ENCODE measurements around the gene MAT2B. TPM values are rescaled to one million over a fixed set of nuclear protein-coding genes. Genes with fewer than 3 reads are reported as not detected.

MAT2B gene
- total RNA-seq, 1 donor from 2014 or later = 46.3 TPM

DNA sequence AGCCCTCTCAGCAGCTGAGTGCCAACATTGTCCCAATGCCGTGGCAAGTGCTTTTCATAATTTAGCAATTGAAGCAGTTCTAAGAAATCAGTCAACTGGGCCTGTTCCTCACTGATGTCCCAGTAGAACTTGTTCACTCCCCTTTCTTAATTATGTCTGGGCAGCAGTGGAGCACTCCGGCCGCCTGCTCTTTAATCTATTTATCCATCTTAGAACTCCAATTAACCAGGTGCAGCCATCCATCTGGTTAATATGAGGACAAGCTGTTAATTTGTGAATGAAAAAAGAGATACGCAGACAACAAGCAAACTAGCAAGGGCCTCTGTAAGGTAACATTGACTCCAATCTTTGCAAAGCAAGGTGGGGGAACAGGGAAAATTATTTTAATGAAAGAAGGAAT is 39.4 kb downstream of the MAT2B start:
- no peak overlapping the region for H3K4me3 ChIP-seq (ENCODE audit: low read depth, low read length)
- TF ChIP-seq, protein P1, sequence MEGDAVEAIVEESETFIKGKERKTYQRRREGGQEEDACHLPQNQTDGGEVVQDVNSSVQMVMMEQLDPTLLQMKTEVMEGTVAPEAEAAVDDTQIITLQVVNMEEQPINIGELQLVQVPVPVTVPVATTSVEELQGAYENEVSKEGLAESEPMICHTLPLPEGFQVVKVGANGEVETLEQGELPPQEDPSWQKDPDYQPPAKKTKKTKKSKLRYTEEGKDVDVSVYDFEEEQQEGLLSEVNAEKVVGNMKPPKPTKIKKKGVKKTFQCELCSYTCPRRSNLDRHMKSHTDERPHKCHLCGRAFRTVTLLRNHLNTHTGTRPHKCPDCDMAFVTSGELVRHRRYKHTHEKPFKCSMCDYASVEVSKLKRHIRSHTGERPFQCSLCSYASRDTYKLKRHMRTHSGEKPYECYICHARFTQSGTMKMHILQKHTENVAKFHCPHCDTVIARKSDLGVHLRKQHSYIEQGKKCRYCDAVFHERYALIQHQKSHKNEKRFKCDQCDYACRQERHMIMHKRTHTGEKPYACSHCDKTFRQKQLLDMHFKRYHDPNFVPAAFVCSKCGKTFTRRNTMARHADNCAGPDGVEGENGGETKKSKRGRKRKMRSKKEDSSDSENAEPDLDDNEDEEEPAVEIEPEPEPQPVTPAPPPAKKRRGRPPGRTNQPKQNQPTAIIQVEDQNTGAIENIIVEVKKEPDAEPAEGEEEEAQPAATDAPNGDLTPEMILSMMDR (conservative IDR thresholded peaks at IDR 0.05; ENCODE audit: low read depth, low read length) = no peak
- DNase-seq (ENCODE audit: low read depth) = no peak

DNA sequence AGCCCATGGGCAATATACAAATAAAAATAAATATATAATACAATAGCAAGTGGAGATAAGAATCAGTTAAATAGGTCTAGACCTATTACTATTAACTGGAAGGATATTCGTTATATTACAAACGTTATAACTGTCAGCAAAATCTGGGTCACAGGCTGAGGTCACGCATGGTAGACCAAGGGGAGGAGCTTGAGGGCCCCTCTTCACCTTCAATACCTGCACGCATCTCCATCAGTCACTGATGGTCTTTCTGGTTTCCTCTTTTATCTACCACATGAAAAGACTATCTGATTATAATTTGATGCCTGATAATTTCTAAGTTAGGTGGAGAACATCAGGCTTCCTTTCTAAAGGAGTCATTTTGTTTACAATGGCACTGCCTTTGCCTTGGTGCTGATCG is 43.2 kb downstream of the MAT2B start:
- DNase-seq (ENCODE audit: low read depth) = no peak
- TF ChIP-seq, protein P1 (conservative IDR thresholded peaks at IDR 0.05; ENCODE audit: low read depth, low read length) = no peak
- no peak overlapping the region for H3K4me3 ChIP-seq (ENCODE audit: low read depth, low read length)

DNA sequence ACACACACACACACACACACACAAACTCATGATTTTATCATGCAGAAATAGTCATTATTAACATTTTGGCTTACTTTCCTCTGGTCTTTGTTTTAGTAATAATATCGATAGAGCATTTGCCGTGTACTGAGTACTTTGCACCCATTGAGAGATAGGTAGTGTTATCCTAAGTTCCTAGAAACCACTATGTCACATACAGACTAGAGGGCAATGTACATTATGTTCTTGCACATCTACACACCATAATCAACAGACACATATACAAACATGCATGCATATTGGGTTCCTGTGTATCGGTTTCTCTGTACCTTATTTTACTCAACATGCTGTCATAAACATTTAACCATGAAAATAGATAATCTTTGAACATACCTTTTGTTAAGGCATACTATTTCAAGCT is 45.7 kb downstream of the MAT2B start:
- no peak overlapping the region for H3K4me3 ChIP-seq (ENCODE audit: low read depth, low read length)
- DNase-seq (ENCODE audit: low read depth) = no peak
- TF ChIP-seq, protein P1 (conservative IDR thresholded peaks at IDR 0.05; ENCODE audit: low read depth, low read length) = no peak

DNA sequence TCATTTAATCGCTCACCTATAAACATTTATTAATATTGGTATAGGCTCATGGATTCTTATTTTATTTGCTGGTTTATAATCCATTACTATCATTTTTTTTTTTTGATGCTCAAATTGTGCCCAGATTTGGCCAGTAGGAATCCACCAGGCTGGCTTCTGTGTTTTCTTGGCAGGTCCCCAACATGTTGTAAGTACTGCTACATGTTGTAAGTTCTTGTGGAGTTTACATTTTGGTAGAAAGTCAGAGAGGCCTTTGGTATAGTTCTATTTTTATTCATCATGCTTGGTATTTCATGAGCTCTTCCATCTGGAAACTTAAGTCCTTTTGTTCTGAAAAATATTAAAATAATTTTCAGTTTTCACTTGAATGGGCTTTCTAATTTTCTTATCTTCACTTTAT is 47.1 kb downstream of the MAT2B start:
- no peak for DNase-seq (ENCODE audit: low read depth)
- TF ChIP-seq, protein P1 (conservative IDR thresholded peaks at IDR 0.05; ENCODE audit: low read depth, low read length) = no peak
- no peak overlapping the region for H3K4me3 ChIP-seq (ENCODE audit: low read depth, low read length)

DNA sequence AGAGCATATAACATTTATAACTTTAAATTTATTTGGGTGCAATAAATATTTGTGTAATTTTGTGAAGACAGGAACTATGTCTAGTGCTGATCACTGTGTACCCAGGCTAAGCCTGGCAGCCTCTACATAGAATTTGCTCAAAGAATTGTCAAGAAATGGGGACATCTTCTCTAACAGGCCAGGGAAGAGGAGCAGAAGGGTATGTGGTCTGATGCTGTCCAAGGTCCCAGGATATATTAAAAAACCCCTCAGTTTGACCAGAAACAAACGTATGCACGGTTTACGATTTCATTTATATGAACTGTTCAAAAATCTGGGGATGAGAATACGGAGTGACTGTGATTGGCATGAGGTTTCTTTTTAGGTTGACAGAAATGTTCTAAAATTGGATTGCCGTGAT is 55.9 kb downstream of the MAT2B start:
- TF ChIP-seq, protein P1 (conservative IDR thresholded peaks at IDR 0.05; ENCODE audit: low read depth, low read length) = no peak
- H3K4me3 ChIP-seq (ENCODE audit: low read depth, low read length) = no peak overlapping the region
- no peak for DNase-seq (ENCODE audit: low read depth)

DNA sequence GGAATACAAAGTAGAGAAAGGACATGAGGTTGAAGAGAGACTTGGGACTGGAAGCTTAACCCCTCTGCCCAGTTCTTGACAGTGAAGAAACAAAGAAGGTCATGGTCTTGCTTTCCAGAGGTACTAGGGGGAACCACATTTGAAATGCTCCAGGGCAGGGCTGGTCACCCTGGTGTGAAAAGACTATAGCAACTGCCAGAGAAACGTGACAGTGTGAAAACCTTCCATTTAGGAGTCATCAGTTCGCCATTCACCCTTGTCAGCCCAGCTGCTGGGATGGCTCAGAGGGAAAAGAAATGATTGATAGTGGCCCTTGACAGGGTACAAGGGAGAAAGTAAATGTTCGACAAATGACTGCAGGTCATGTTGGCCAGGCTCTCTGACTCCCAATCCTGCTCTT is 56.7 kb downstream of the MAT2B start:
- DNase-seq (ENCODE audit: low read depth) = no peak
- no peak overlapping the region for H3K4me3 ChIP-seq (ENCODE audit: low read depth, low read length)
- TF ChIP-seq, protein P1 (conservative IDR thresholded peaks at IDR 0.05; ENCODE audit: low read depth, low read length) = no peak

DNA sequence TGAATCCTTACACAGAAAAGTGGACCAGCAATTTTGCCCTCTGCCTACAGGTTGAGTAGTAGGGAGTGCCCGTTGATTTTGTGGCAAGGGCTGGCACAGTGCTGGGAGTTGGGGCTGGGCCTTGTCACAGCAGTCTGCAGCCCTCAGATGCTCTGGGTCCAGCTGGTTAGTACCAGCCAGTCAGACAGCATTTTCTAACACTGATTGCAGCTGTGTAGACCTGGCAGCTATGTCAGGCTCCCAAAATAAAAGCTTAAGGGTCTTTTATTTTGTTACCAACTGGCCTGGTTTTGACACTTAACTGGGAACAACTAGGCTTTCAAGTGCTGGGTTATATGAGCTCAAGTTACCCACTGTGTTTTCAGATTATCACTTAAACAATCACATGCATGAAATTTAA is 57.7 kb downstream of the MAT2B start:
- TF ChIP-seq, protein P1 (conservative IDR thresholded peaks at IDR 0.05; ENCODE audit: low read depth, low read length) = no peak
- H3K4me3 ChIP-seq (ENCODE audit: low read depth, low read length) = no peak overlapping the region
- no peak for DNase-seq (ENCODE audit: low read depth)
